DOHH2 (cell line): ENCODE results near the gene VPS41.

Experiments
- H3F3A ChIP-seq: fragments of 200-600 bp; sonication (generic), shearing (Covaris generic); 2 replicates; pipeline ENCODE4 v1.6.0; 2016; ENCODE audit warnings: antibody characterized with exemption, mild to moderate bottlenecking; ENCODE audit not compliant: control insufficient read depth, insufficient read depth
- H3K27ac ChIP-seq: fragments of 200-600 bp; sonication (generic); 2 replicates; pipeline ENCODE4 v1.5.1; 2014; ENCODE audit warnings: low read depth, mild to moderate bottlenecking, low read length, moderate library complexity
- H3K27me3 ChIP-seq: fragments of 200-600 bp; sonication (generic); 2 replicates; pipeline ENCODE4 v1.6.1; 2014; ENCODE audit warnings: mild to moderate bottlenecking, low read length, mixed read lengths; ENCODE audit not compliant: control insufficient read depth
- H3K36me3 ChIP-seq: fragments of 200-600 bp; sonication (generic); 2 replicates; pipeline ENCODE4 v1.6.1; 2014; ENCODE audit warnings: mild to moderate bottlenecking, low read length, moderate library complexity, mixed read lengths; ENCODE audit not compliant: control insufficient read depth
- H3K4me1 ChIP-seq: fragments of 200-600 bp; sonication (generic); 2 replicates; pipeline ENCODE4 v1.6.1; 2014; ENCODE audit warnings: mild to moderate bottlenecking, low read length, mixed read lengths; ENCODE audit not compliant: control insufficient read depth
- H3K4me2 ChIP-seq: fragments of 200-600 bp; sonication (generic); 2 replicates; pipeline ENCODE4 v1.6.0; 2014; ENCODE audit warnings: mild to moderate bottlenecking, low read length, moderate library complexity
- H3K4me3 ChIP-seq: fragments of 200-600 bp; sonication (generic); 2 replicates; pipeline ENCODE4 v1.5.1; 2014; ENCODE audit warnings: mild to moderate bottlenecking, low read length, mixed read lengths
- H3K79me2 ChIP-seq: fragments of 200-600 bp; sonication (generic); 2 replicates; pipeline ENCODE4 v1.6.1; 2014; ENCODE audit warnings: mild to moderate bottlenecking, low read length, mixed read lengths; ENCODE audit not compliant: control insufficient read depth
- H3K9me2 ChIP-seq: fragments of 200-600 bp; sonication (generic); replicated peaks from 2 replicates; pipeline ENCODE4 v1.6.1; 2014; ENCODE audit warnings: mild to moderate bottlenecking, low read length, mixed read lengths; ENCODE audit not compliant: control insufficient read depth
- H3K9me3 ChIP-seq: fragments of 200-600 bp; sonication (generic); 2 replicates; pipeline ENCODE4 v1.6.1; 2014; ENCODE audit warnings: antibody characterized with exemption, low read length, mixed read lengths; ENCODE audit not compliant: control insufficient read depth, insufficient read depth
- H4K20me1 ChIP-seq: fragments of 200-600 bp; sonication (generic); 2 replicates; pipeline ENCODE4 v1.6.0; 2014; ENCODE audit warnings: low read depth, mild to moderate bottlenecking, antibody characterized with exemption, low read length, moderate library complexity; ENCODE audit not compliant: control insufficient read depth, insufficient read depth
- CTCF ChIP-seq: fragments of 200-600 bp; sonication (generic); IDR thresholded peaks from one replicate; pipeline ENCODE4 v1.5.1; 2014; ENCODE audit warnings: antibody characterized with exemption, mild to moderate bottlenecking, low read depth, low read length; ENCODE audit not compliant: poor library complexity, severe bottlenecking
- EZH2phosphoT487 ChIP-seq: fragments of 200-600 bp; sonication (generic); IDR thresholded peaks from 2 replicates; pipeline ENCODE4 v1.6.1; 2017; ENCODE audit warnings: borderline replicate concordance, mild to moderate bottlenecking, antibody characterized with exemption, low read length, moderate library complexity, mixed read lengths

VPS41 gene

GRCh38 chr7:38927751-38928150 is 18.8 kb upstream of the VPS41 start:
- peaks cover 10% of the 10 kb centered on the region for H3K27me3 ChIP-seq
- no peaks in the 10 kb centered on the region for H3K4me1 ChIP-seq
- no peak overlapping the region for H3K4me2 ChIP-seq
- H4K20me1 ChIP-seq = no peaks in the 10 kb centered on the region
- H3K27ac ChIP-seq = no peak overlapping the region
- no peaks in the 10 kb centered on the region for H3K79me2 ChIP-seq
- H3K36me3 ChIP-seq = no peaks in the 10 kb centered on the region
- TF ChIP-seq EZH2phosphoT487 (no peak), CTCF (no peak)
- no peak overlapping the region for H3K4me3 ChIP-seq
- H3F3A ChIP-seq = no peaks in the 10 kb centered on the region
- no peaks in the 10 kb centered on the region for H3K9me2 ChIP-seq
- H3K9me3 ChIP-seq = no peaks in the 10 kb centered on the region

DNA sequence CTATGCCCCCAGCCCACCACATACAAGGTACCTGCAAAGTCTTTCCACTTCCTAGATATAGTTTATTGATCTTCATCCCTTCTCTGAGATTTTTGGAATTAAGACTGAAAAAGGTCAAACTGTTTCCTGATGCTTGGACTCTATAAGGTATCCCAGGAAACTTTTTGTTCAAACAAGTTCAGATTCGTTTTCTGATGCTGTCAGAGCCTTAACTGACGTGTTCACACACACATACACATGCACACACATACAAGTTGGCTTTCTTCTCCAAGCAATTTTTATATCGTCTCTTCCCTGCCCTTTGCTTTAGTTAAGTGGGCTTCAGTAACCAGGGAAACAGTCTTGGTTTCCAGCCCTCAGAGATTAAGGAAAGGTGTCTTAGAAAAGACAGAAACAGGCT is 11.7 kb upstream of the VPS41 start:
- H3K9me2 ChIP-seq = no peaks in the 10 kb centered on the region
- H4K20me1 ChIP-seq = no peaks in the 10 kb centered on the region
- no peaks in the 10 kb centered on the region for H3K79me2 ChIP-seq
- no peaks in the 10 kb centered on the region for H3K36me3 ChIP-seq
- H3K4me2 ChIP-seq = no peak overlapping the region
- no peaks in the 10 kb centered on the region for H3K9me3 ChIP-seq
- no peak overlapping the region for H3K27ac ChIP-seq
- no peaks in the 10 kb centered on the region for H3K4me1 ChIP-seq
- H3K27me3 ChIP-seq = peaks cover 9% of the 10 kb centered on the region
- no peaks in the 10 kb centered on the region for H3F3A ChIP-seq
- no peak for TF ChIP-seq CTCF
- TF ChIP-seq EZH2phosphoT487 = no peak
- H3K4me3 ChIP-seq = no peak overlapping the region

- TF ChIP-seq CTCF (no peak), EZH2phosphoT487 (no peak)
- Histone ChIP-seq H3K27me3 (no peaks in the 10 kb centered on the region), H3K9me2 (no peaks in the 10 kb centered on the region)
These were observed 7.4 kb upstream of the VPS41 start for GRCh38 chr7:38916396-38916795.

DNA sequence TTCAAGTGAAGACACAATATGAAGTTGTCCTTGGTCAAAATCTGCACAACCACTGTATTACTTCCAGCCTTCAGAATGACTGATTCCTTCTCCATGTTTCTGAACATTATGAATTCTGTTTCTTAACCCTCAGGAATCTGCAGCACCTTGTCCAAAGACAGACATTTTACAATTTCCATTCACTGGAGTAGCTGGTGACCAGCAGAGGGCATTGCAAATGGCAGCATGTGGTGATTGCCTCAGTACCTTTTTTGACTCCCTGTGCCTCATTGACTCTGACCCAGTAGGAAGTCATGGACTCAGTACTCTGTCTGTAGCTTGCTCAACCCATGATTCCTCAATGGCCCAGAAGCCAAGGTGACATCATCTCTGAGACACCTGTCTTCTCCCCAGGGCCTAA is 879 bp upstream of the VPS41 start:
- Histone ChIP-seq H3K4me1 (peaks cover 35% of the 10 kb centered on the region), H3K4me3 (no peak overlapping the region), H3K4me2 (no peak overlapping the region), H3K36me3 (no peaks in the 10 kb centered on the region; the same call in 1 of the 2 replicates), H4K20me1 (no peaks in the 10 kb centered on the region), H3K27ac (no peak overlapping the region), H3K79me2 (peaks cover 35% of the 10 kb centered on the region), H3K9me3 (no peaks in the 10 kb centered on the region), H3F3A (no peaks in the 10 kb centered on the region), H3K27me3 (no peaks in the 10 kb centered on the region), H3K9me2 (no peaks in the 10 kb centered on the region)
- TF ChIP-seq CTCF (peak; percentile 15), EZH2phosphoT487 (no peak)

More at GRCh38 chr7:38916396-38916795, 7.4 kb upstream of the VPS41 start:
- Histone ChIP-seq H3K4me1 (no peaks in the 10 kb centered on the region), H3K4me3 (no peak overlapping the region), H3K27ac (no peak overlapping the region), H3K9me3 (no peaks in the 10 kb centered on the region), H3K4me2 (no peak overlapping the region), H3K79me2 (no peaks in the 10 kb centered on the region), H4K20me1 (no peaks in the 10 kb centered on the region), H3K36me3 (no peaks in the 10 kb centered on the region), H3F3A (no peaks in the 10 kb centered on the region)
